Effector memory CD4-positive, alpha-beta T cell (primary cell): Measurements from ENCODE around the gene TMPRSS11E.
A peak's percentile ranks its signal among the peaks of the same experiment; 100 is the strongest.
"Not testable (repeated sequence)": the region's sequence is repeated elsewhere in the genome, so short reads cannot be mapped to it uniquely, and the experiment has no call there.

Source experiments
- DNase-seq, 3 donors: peaks; one replicate each; pipeline ENCODE4 v3.0.0-alpha.2; 2020
- H3K27ac ChIP-seq: 2 replicates; pipeline ENCODE4 v1.7.0; 2013; ENCODE audit warnings: mild to moderate bottlenecking, low read length, moderate library complexity; ENCODE audit not compliant: insufficient read depth, poor library complexity, severe bottlenecking
- H3K27me3 ChIP-seq: replicated peaks from 2 replicates; pipeline ENCODE4 v1.7.0; 2013; ENCODE audit warnings: mild to moderate bottlenecking, low read length; ENCODE audit not compliant: insufficient read depth, control insufficient read depth, poor library complexity, severe bottlenecking
- H3K36me3 ChIP-seq: 2 replicates; pipeline ENCODE4 v1.7.0; 2013; ENCODE audit warnings: mild to moderate bottlenecking, low read length, moderate library complexity; ENCODE audit not compliant: control insufficient read depth, insufficient read depth
- H3K4me1 ChIP-seq: 2 replicates; pipeline ENCODE4 v1.7.0; 2013; ENCODE audit warnings: low read length, mild to moderate bottlenecking; ENCODE audit not compliant: control insufficient read depth, insufficient read depth, poor library complexity, severe bottlenecking
- H3K4me3 ChIP-seq: 2 replicates; pipeline ENCODE4 v1.7.0; 2013; ENCODE audit warnings: low read length, low read depth, mild to moderate bottlenecking; ENCODE audit not compliant: insufficient read depth, poor library complexity, severe bottlenecking
- H3K9me3 ChIP-seq: 2 replicates; pipeline ENCODE4 v1.7.0; 2013; ENCODE audit warnings: mild to moderate bottlenecking, low read length, moderate library complexity; ENCODE audit not compliant: control insufficient read depth

TMPRSS11E gene

GRCh38 chr4:68490826-68491457 lies 43.7 kb downstream of the TMPRSS11E start:
- H3K9me3 ChIP-seq = no peaks in the 10 kb centered on the region
- H3K27me3 ChIP-seq = no peaks in the 10 kb centered on the region
- no peaks in the 10 kb centered on the region for H3K36me3 ChIP-seq
- H3K4me3 ChIP-seq = no peak overlapping the region
- DNase-seq = no peak
- H3K27ac ChIP-seq = no peak overlapping the region
- no peaks in the 10 kb centered on the region for H3K4me1 ChIP-seq

- Histone ChIP-seq H3K36me3 (no peaks in the 10 kb centered on the region), H3K27ac (no peak overlapping the region), H3K27me3 (no peaks in the 10 kb centered on the region), H3K4me3 (no peak overlapping the region), H3K4me1 (no peaks in the 10 kb centered on the region), H3K9me3 (no peaks in the 10 kb centered on the region)
- no peak for DNase-seq
These were observed 47.4 kb downstream of the TMPRSS11E start for GRCh38 chr4:68494688-68495087.

GRCh38 chr4:68498413-68499007 lies 51.2 kb downstream of the TMPRSS11E start:
- H3K9me3 ChIP-seq = no peaks in the 10 kb centered on the region
- no peaks in the 10 kb centered on the region for H3K36me3 ChIP-seq
- no peaks in the 10 kb centered on the region for H3K27me3 ChIP-seq
- no peak overlapping the region for H3K27ac ChIP-seq
- no peak overlapping the region for H3K4me3 ChIP-seq
- H3K4me1 ChIP-seq = no peaks in the 10 kb centered on the region
- peak in 2 of 3 donors; percentile 4 to 39 for DNase-seq

- DNase-seq = no peak
- Histone ChIP-seq H3K27me3 (no peaks in the 10 kb centered on the region), H3K36me3 (no peaks in the 10 kb centered on the region), H3K27ac (no peak overlapping the region), H3K4me1 (no peaks in the 10 kb centered on the region), H3K9me3 (no peaks in the 10 kb centered on the region), H3K4me3 (no peak overlapping the region)
These were observed 51.8 kb downstream of the TMPRSS11E start for GRCh38 chr4:68499021-68499420.

GRCh38 chr4:68503462-68503861 lies 56.2 kb downstream of the TMPRSS11E start:
- not testable (repeated sequence) for DNase-seq, H3K4me1 ChIP-seq, H3K9me3 ChIP-seq, H3K4me3 ChIP-seq, H3K27ac ChIP-seq, H3K36me3 ChIP-seq, H3K27me3 ChIP-seq

GRCh38 chr4:68504836-68505235 lies 57.6 kb downstream of the TMPRSS11E start:
- H3K9me3 ChIP-seq, H3K27ac ChIP-seq, H3K36me3 ChIP-seq, H3K27me3 ChIP-seq, H3K4me1 ChIP-seq, H3K4me3 ChIP-seq: not testable (repeated sequence)
- DNase-seq = peak in 1 of 3 donors; percentile 19

GRCh38 chr4:68505452-68505851 lies 58.2 kb downstream of the TMPRSS11E start:
- not testable (repeated sequence) for H3K9me3 ChIP-seq, H3K4me1 ChIP-seq, H3K27ac ChIP-seq, H3K4me3 ChIP-seq, DNase-seq, H3K36me3 ChIP-seq, H3K27me3 ChIP-seq

GRCh38 chr4:68518889-68519288 lies 71.6 kb downstream of the TMPRSS11E start:
- DNase-seq = no peak
- Histone ChIP-seq H3K4me1 (no peaks in the 10 kb centered on the region), H3K27ac (no peak overlapping the region), H3K36me3 (no peaks in the 10 kb centered on the region), H3K9me3 (no peaks in the 10 kb centered on the region), H3K4me3 (no peak overlapping the region), H3K27me3 (no peaks in the 10 kb centered on the region)

GRCh38 chr4:68520985-68521384 lies 73.7 kb downstream of the TMPRSS11E start:
- Histone ChIP-seq H3K4me1 (no peaks in the 10 kb centered on the region), H3K27ac (no peak overlapping the region), H3K27me3 (no peaks in the 10 kb centered on the region), H3K36me3 (no peaks in the 10 kb centered on the region), H3K9me3 (no peaks in the 10 kb centered on the region), H3K4me3 (no peak overlapping the region)
- DNase-seq = no peak

- not testable (repeated sequence) for DNase-seq, H3K4me1 ChIP-seq, H3K27me3 ChIP-seq, H3K36me3 ChIP-seq, H3K4me3 ChIP-seq, H3K9me3 ChIP-seq, H3K27ac ChIP-seq
These were observed 75.0 kb downstream of the TMPRSS11E start for GRCh38 chr4:68522232-68522631.
